Endothelial cell of umbilical vein (primary cell): ENCODE data around the gene DSCAML1. TPM values are rescaled to one million over a fixed set of nuclear protein-coding genes. Genes with fewer than 3 reads are reported as not detected.

ENCODE experiments used
- BruUV-seq: library from RNA; stranded (reverse); fragments of 400-500 nt; replicated peaks from 2 replicates; lab custom pipeline; 2021; lab: Mats Ljungman, UMichigan
- CTCF ChIA-PET: fragments of 300-600, 350-600 bp; sonication (Branson Sonifier 250); formaldehyde crosslinking; loops from one replicate; lab custom pipeline; 2021; ENCODE audit warnings: antibody characterized with exemption, inconsistent platforms; lab: Charles Lee
- POLR2A ChIA-PET: fragments of 300-600, 350-600 bp; sonication (Branson Sonifier 250); formaldehyde crosslinking; loops from one replicate; lab custom pipeline; 2021; ENCODE audit warnings: antibody characterized with exemption, inconsistent platforms; lab: Charles Lee
- DNase-seq: peaks from one replicate; pipeline ENCODE4 v3.0.0-alpha.2; 2011; ENCODE audit warnings: low read depth, low spot score
- FAIRE-seq: peaks from 2 replicates; lab custom pipeline; 2011; peaks lifted over from hg19 to GRCh38; lab: Jason Lieb, UNC
- H2AFZ ChIP-seq: 2 replicates; pipeline ENCODE4 v1.6.0; 2012; ENCODE audit warnings: low read depth, low read length, control low read depth, inconsistent platforms
- H3K27ac ChIP-seq: 2 replicates; pipeline ENCODE4 v1.5.1; 2011; ENCODE audit warnings: low read depth, mild to moderate bottlenecking, control low read depth, low read length, moderate library complexity; ENCODE audit not compliant: insufficient read depth
- H3K27me3 ChIP-seq, 2 experiments: 2 replicates each; pipeline versions ENCODE4 v1.6.0 to v1.6.1; 2011; ENCODE audit warnings: low read length in 2 of 2, mixed read lengths in 1 of 2; ENCODE audit not compliant: control insufficient read depth in 2 of 2, insufficient read depth in 2 of 2
- H3K36me3 ChIP-seq, 2 experiments: 2 replicates in 1 of 2; 3 replicates in 1 of 2; pipeline ENCODE4 v1.5.1; 2011; ENCODE audit warnings: low read length in 2 of 2, mild to moderate bottlenecking in 1 of 2, moderate library complexity in 1 of 2; ENCODE audit not compliant: control insufficient read depth in 2 of 2, insufficient read depth in 2 of 2; ENCODE audit errors: extremely low read depth in 1 of 2
- H3K4me1 ChIP-seq: 3 replicates; pipeline ENCODE4 v1.5.1; 2011; ENCODE audit warnings: mild to moderate bottlenecking, low read length; ENCODE audit not compliant: control insufficient read depth, insufficient read depth; ENCODE audit errors: extremely low read depth
- H3K4me2 ChIP-seq: 2 replicates; pipeline ENCODE4 v1.6.1; 2011; ENCODE audit warnings: low read length, control low read depth, mixed read lengths; ENCODE audit not compliant: insufficient read depth
- H3K4me3 ChIP-seq, 3 experiments: fragments of 200-600 bp in 1 of 3; sonication (generic), shearing (Covaris generic) in 1 of 3; replicated peaks in 1 of 3; 2 replicates each; pipeline ENCODE4 v1.5.1; 2011 to 2016; ENCODE audit warnings: control low read depth in 3 of 3, low read length in 3 of 3, mild to moderate bottlenecking in 2 of 3, inconsistent platforms in 1 of 3, low read depth in 1 of 3, moderate library complexity in 1 of 3; ENCODE audit not compliant: insufficient read depth in 1 of 3
- H3K79me2 ChIP-seq: 2 replicates; pipeline ENCODE4 v1.6.0; 2012; ENCODE audit warnings: low read length, inconsistent platforms; ENCODE audit not compliant: control insufficient read depth, insufficient read depth
- H3K9ac ChIP-seq: replicated peaks from 2 replicates; pipeline ENCODE3; 2011; ENCODE audit warnings: low read length, control low read depth; ENCODE audit not compliant: insufficient read depth; ENCODE audit errors: extremely low read depth
- H3K9me1 ChIP-seq: replicated peaks from 3 replicates; pipeline ENCODE4 v1.6.0; 2011; ENCODE audit warnings: mild to moderate bottlenecking, low read length; ENCODE audit not compliant: control insufficient read depth, insufficient read depth; ENCODE audit errors: extremely low read depth
- H3K9me3 ChIP-seq: replicated peaks from 2 replicates; pipeline ENCODE4 v1.5.1; 2012; ENCODE audit warnings: low read length, inconsistent platforms; ENCODE audit not compliant: control insufficient read depth, insufficient read depth
- H4K20me1 ChIP-seq: replicated peaks from 2 replicates; pipeline ENCODE3; 2011; ENCODE audit warnings: mild to moderate bottlenecking, low read length; ENCODE audit not compliant: control insufficient read depth, insufficient read depth; ENCODE audit errors: extremely low read depth
- CTCF ChIP-seq, 2 donors: IDR thresholded peaks; 1 replicate in 1 of 2; 2 replicates in 1 of 2; pipeline ENCODE4 v1.5.1; 2011; ENCODE audit warnings: low read length in 2 of 2, mild to moderate bottlenecking in 2 of 2, moderate library complexity in 2 of 2, control low read depth in 1 of 2, inconsistent platforms in 1 of 2, low read depth in 1 of 2; ENCODE audit not compliant: insufficient read depth in 1 of 2; ENCODE audit errors: extremely low read depth in 1 of 2
- EZH2 ChIP-seq: IDR thresholded peaks from 2 replicates; pipeline ENCODE4 v1.6.1; 2012; ENCODE audit warnings: borderline replicate concordance, low read depth, mild to moderate bottlenecking, moderate library complexity, low read length, inconsistent platforms; ENCODE audit not compliant: severe bottlenecking
- FOS ChIP-seq: IDR thresholded peaks from 2 replicates; pipeline ENCODE4 v1.6.1; 2011; ENCODE audit warnings: mild to moderate bottlenecking, low read length, moderate library complexity, borderline replicate concordance; ENCODE audit not compliant: insufficient read depth
- GATA2 ChIP-seq: IDR thresholded peaks from 2 replicates; pipeline ENCODE4 v1.7.0; 2011; ENCODE audit warnings: low read depth, mild to moderate bottlenecking, moderate library complexity, mixed read lengths, low read length; ENCODE audit not compliant: insufficient read length, insufficient read depth
- JUN ChIP-seq: IDR thresholded peaks from 2 replicates; pipeline ENCODE4 v1.6.1; 2011; ENCODE audit warnings: borderline replicate concordance, low read depth; ENCODE audit not compliant: insufficient read length, insufficient read depth
- MYC ChIP-seq: IDR thresholded peaks from one replicate; pipeline ENCODE4 v1.6.1; 2011; ENCODE audit warnings: mild to moderate bottlenecking, low read depth, low read length
- POLR2A ChIP-seq: IDR thresholded peaks from 2 replicates; pipeline ENCODE4 v1.6.1; 2012; ENCODE audit warnings: low read depth, mild to moderate bottlenecking, control low read depth, low read length
- POLR2AphosphoS5 ChIP-seq: IDR thresholded peaks from 2 replicates; pipeline ENCODE4 v1.6.1; 2012; ENCODE audit warnings: low read depth, mild to moderate bottlenecking, control low read depth, low read length, moderate library complexity; ENCODE audit not compliant: insufficient read depth
- dilution Hi-C: fragments of 300-500 bp; cut with MboI; formaldehyde crosslinking; loops from one replicate; pipeline ENCODE4 v1.15.0; 2019; ENCODE audit warnings: low sequenced_read_pairs; ENCODE audit not compliant: extremely low pct_ligation_motif_present
- intact Hi-C: fragments of 100-400 bp; cut with micrococcal nuclease; formaldehyde crosslinking; loops from one replicate; pipeline ENCODE4 v1.10.0; 2022
- polyA plus RNA-seq, 4 experiments: library from polyadenylated mRNA; depleted of rRNA in 3 of 4; stranded (reverse) in 3 of 4; unstranded in 1 of 4; fragments of >200 nt; gene quantifications; 2 replicates each; pipeline versions ENCODE4 v1.2.1 to v1.2.3, GENCODE V29; 2011 to 2012; ENCODE audit warnings: missing spikeins in 1 of 4
- total RNA-seq: library from RNA; stranded (reverse); gene quantifications from 2 replicates; pipeline ENCODE4 v1.2.3, GENCODE V29; 2021
- TF ChIP-seq, protein P1 (sequence below): IDR thresholded peaks from 2 replicates; pipeline ENCODE4 v1.6.1; 2011; ENCODE audit not compliant: insufficient read depth, insufficient read length

The DSCAML1 gene
- total and polyA plus RNA-seq, 2 donors (not counting 3 experiments of a cell fraction or from before 2014, with no cell fraction given): not detected

DNA sequence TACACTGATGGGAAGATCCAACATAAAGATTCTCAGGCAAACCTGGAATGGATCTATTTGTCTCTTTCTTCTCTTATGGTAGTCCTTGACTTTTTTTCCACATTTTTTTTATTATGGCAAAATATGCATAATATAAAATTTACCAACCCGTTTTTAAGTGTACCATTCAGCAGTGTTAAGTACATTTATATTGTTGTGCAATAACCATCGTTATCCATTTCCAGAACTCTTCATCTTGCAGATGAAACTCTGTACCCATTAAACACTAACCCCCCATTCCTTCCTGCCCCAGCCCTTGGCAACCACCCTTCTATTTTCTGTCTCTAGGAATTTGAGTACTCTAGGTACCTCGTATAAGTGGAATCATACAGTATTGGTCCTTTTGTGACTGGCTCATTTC is 99.7 kb downstream of the DSCAML1 start:
- no peaks in the 10 kb centered on the region for H3K79me2 ChIP-seq
- no peaks in the 10 kb centered on the region for H3K36me3 ChIP-seq
- CTCF ChIA-PET: interaction anchor here (1.1 kb wide), 1 partner anchor 271 kb away, joined by 3 read pairs; no protein-coding TSS in a partner anchor
- H3K27ac ChIP-seq: no peak overlapping the region
- FAIRE-seq: no peak
- H3K4me2 ChIP-seq: no peak overlapping the region
- dilution Hi-C loops (no loop called here), intact Hi-C loops (no loop called here)
- no peak overlapping the region for H2AFZ ChIP-seq
- H3K27me3 ChIP-seq: peaks cover 0 to 2% of the 10 kb centered on the region in 2 experiments
- BruUV-seq: no TSS peak
- TF ChIP-seq EZH2 (no peak), CTCF (IDR thresholded peaks at IDR 0.05; ENCODE audit: extremely low read depth in 1 of 2, insufficient read depth in 1 of 2, low read depth in 1 of 2, low read length in 2 of 2) (no peak), GATA2 (no peak), JUN (no peak), FOS (no peak), POLR2A (no peak), MYC (no peak), POLR2AphosphoS5 (no peak)
- TF ChIP-seq, protein P1, sequence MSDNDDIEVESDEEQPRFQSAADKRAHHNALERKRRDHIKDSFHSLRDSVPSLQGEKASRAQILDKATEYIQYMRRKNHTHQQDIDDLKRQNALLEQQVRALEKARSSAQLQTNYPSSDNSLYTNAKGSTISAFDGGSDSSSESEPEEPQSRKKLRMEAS: no peak
- H3K9me1 ChIP-seq: no peaks in the 10 kb centered on the region
- no peak overlapping the region for H3K4me3 ChIP-seq
- no peak overlapping the region for H3K9ac ChIP-seq
- DNase-seq: no peak
- H3K4me1 ChIP-seq: no peaks in the 10 kb centered on the region
- no peaks in the 10 kb centered on the region for H3K9me3 ChIP-seq
- POLR2A ChIA-PET: no interaction called here
- H4K20me1 ChIP-seq: no peaks in the 10 kb centered on the region
